Esophagus mucosa (tissue), 1 donor: ENCODE results near the gene TRABD2A. TPM values are rescaled to one million over a fixed set of nuclear protein-coding genes. Genes with fewer than 3 reads are reported as not detected.

Experiments
- ATAC-seq: fragments of 200-7000 bp; cut with Tn5 transposase; one replicate; pipeline ENCODE4 v1.9.1; 2020
- total RNA-seq: library from RNA; stranded (reverse); gene quantifications from one replicate; pipeline ENCODE4 v1.2.4, GENCODE V29; 2023
- donor health status: DM: yes; HTN: yes; CAD: no.

TRABD2A gene
- total RNA-seq, 1 donor from 2014 or later = 0.24 TPM

GRCh38 chr2:84849271-84849952 lies 31.5 kb downstream of the TRABD2A start:
- no peak for ATAC-seq

- ATAC-seq = no peak
Observed at GRCh38 chr2:84847326-84848050, 33.4 kb downstream of the TRABD2A start.

GRCh38 chr2:84846741-84847142 lies 34.1 kb downstream of the TRABD2A start:
- ATAC-seq = peak; percentile 31

- no peak for ATAC-seq
Observed at GRCh38 chr2:84846041-84846663, 34.7 kb downstream of the TRABD2A start.

- ATAC-seq = no peak
Observed at GRCh38 chr2:84844141-84844540, 36.7 kb downstream of the TRABD2A start.

- ATAC-seq = no peak
Observed at GRCh38 chr2:84841577-84841976, 39.3 kb downstream of the TRABD2A start.

GRCh38 chr2:84840306-84840705 lies 40.6 kb downstream of the TRABD2A start:
- ATAC-seq = no peak

- no peak for ATAC-seq
Observed at GRCh38 chr2:84839851-84840250, 41.0 kb downstream of the TRABD2A start.

GRCh38 chr2:84838434-84839145 lies 42.3 kb downstream of the TRABD2A start:
- no peak for ATAC-seq

- ATAC-seq = no peak
Observed at GRCh38 chr2:84836215-84836614, 44.7 kb downstream of the TRABD2A start.

GRCh38 chr2:84833481-84834150 lies 47.3 kb downstream of the TRABD2A start:
- no peak for ATAC-seq

- ATAC-seq = no peak
Observed at GRCh38 chr2:84832772-84833461, 48.0 kb downstream of the TRABD2A start.

GRCh38 chr2:84830758-84831500 lies 50.0 kb downstream of the TRABD2A start:
- no peak for ATAC-seq

GRCh38 chr2:84830095-84830494 lies 50.8 kb downstream of the TRABD2A start:
- peak; percentile 23 for ATAC-seq

- ATAC-seq = peak; percentile 29
Observed at GRCh38 chr2:84829693-84830092, 51.2 kb downstream of the TRABD2A start.

- ATAC-seq = no peak
Observed at GRCh38 chr2:84827978-84828575, 52.8 kb downstream of the TRABD2A start.

- no peak for ATAC-seq
Observed at GRCh38 chr2:84823788-84824187, 57.1 kb downstream of the TRABD2A start.

GRCh38 chr2:84823229-84823628 lies 57.7 kb downstream of the TRABD2A start:
- ATAC-seq = no peak

GRCh38 chr2:84821806-84822205 lies 59.1 kb downstream of the TRABD2A start:
- no peak for ATAC-seq

- no peak for ATAC-seq
Observed at GRCh38 chr2:84817239-84817655, 63.6 kb downstream of the TRABD2A start.
